NCI-H187 treated with DMSO at 0.1 percent for 48 hours (cell line): ENCODE data around the gene CYP2W1.

Source experiments
- DNase-seq: peaks from one replicate; lab custom pipeline; 2025; lab: John Stamatoyannopoulos, UW

Gene CYP2W1

DNA sequence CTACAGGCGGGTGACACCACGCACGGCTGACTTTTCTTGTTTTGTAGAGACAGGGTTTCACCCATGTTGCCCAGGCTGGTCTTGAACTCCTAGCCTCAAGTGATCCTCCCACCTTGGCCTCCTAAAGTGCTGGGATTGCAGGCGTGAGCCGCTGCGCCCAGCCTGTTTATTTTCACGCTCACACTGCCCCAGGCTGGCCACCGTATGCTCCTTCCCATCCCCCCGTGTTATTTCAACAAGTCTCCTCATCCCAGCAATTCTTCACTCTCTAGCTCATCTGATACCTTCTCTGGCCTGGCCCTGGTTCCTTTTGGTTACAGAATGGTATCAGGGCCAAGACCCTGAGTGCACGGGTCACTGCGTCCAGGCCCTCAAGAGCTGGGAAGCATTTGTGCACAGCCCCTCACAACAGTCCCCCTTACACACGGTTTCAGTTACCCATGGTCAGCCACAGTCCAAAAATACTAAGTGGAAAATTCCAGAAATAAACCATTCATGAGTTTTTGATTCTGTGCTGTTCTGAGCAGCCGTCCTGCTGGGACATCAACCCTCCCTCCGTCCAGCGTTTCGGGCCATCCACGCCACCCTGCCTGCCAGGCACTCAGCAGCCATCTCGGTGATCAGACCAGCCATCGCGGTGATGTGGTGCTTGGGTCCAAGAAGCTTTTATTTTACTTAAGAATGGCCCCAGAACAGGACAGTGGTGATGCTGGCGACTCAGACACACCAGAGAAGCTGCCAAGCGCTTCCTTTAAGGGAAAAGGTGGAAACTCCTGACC is 16.5 kb upstream of the CYP2W1 start:
- DNase-seq = no peak

DNA sequence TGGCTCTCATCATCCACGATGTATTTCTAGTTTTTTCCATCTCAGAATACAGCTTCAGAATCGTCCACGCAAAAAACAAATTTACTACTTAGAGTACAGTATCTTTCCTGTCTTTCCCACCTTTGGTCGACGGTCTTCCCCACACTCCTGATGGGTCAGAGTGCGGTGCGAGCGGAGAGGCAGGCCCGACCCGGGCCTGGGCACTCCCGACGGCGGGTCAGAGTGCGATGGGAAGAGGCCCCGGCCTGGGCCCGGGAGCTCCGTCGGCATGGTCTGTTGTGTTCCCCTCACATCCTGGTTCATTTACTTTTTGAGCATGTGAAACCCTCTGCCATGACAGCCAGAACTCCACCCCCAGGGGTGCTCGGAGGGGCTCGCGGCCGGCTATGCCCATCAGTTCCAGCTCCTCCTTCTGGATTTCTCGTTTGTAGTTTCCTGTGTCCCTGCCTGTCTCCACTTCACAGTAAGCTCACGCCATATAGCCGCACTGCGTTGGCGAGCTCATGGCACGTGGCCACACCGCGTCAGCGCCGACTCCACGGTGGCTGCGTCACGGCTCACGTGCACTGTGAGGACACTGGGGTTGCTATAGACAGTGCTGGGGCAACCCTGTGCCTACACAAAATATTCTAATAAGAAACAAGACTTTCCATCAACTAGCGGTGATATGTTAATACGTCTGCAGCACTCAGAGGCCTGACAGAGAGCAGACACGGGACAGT is 15.5 kb upstream of the CYP2W1 start:
- no peak for DNase-seq

DNA sequence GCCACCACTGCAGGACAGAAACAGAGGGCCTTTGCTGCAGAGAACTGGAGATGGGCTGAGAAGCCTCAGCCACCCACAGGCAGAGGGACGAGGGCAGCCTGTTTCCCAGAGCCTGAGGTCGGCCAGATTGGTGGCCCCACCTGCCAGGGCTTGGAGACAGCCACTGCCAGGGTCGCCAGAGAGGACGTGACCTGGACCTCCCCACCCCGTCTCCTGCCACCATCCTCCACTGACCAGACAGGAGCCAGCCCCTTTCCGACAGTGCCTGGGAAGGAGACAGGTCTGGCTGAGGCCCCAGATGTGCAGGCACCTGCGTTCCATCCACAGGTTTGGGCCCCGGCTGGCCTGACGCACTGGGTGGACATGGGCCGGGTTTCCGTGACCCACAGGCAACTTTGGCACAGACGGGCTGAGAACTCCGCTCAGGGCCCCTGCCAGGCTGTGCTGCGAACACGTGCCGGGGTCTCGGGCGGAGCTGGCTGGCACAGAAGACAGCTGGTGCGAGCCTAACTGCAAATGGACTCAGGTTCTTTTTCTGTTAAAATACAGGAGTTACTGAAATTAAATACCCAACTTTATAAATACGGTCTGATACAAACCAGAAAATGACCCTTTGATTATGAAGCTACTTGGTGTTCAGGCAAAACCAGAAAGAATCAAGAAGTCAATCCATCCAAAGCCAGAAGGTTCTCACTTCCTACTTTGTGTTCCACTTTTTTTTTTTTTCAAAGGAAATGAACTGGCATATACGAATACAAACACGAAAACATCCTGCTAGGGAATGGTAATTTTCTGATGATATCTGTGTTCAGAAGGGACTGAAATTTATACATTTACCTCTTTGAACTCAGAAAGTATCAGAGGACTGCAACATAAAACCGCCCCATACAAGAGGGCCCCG is 14.5 kb upstream of the CYP2W1 start:
- DNase-seq = no peak

DNA sequence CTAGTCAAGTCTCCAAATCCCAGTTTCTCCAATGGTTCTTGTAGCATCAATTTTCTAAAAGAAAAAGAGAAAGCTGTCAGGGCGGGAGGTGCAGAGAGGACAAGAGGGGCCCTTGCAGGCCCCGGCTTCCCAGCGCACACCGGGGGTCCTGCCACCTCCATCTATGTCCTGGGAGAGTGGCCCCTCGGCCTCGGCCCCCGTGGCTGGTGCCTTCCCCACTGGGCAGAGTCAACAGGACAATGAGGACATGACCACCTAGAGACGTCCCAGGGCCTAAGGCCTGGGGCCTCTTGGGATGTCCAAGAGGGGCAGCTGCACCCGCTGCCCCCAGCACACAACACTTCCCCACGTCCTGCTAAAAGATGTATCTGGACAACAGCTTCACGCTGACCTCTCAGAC is 13.6 kb upstream of the CYP2W1 start:
- DNase-seq = no peak

DNA sequence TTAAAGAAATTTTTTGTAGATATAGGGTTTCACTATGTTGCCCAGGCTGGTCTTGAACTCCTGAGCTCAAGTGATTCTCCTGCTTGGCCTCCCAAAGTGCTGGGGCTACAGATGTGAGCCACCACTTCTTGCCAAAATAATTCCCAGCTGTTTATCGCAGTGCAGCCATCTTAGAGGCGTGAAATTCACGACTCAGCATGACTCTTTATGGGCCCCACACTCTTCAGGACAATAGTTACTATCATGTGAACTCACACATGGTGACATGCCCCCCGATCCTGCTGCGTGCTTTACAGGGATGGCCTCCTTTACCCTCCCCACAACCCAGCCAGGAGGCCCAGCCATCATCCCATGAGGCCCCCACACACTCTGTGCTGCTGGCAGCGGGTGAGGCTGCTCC is 12.2 kb upstream of the CYP2W1 start:
- DNase-seq = no peak

DNA sequence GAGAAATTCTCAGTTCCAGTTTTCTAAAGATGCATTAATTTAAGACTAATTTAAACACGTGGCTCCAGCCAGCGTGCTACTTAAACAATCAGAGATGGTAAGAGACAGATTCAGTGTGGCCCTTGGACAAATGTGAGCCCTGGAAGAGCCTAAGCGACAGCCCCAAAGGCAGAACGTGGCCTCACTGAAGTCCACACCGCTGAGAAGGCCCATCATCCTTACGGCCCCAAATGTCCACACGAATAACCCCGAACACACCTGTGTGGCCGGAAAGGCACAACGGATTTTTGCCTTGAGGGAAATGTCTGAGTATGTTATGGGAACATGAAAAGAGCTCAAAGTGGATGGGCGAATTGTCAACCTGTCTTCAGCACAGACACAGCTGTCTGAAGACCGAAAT is 10.9 kb upstream of the CYP2W1 start:
- no peak for DNase-seq

DNA sequence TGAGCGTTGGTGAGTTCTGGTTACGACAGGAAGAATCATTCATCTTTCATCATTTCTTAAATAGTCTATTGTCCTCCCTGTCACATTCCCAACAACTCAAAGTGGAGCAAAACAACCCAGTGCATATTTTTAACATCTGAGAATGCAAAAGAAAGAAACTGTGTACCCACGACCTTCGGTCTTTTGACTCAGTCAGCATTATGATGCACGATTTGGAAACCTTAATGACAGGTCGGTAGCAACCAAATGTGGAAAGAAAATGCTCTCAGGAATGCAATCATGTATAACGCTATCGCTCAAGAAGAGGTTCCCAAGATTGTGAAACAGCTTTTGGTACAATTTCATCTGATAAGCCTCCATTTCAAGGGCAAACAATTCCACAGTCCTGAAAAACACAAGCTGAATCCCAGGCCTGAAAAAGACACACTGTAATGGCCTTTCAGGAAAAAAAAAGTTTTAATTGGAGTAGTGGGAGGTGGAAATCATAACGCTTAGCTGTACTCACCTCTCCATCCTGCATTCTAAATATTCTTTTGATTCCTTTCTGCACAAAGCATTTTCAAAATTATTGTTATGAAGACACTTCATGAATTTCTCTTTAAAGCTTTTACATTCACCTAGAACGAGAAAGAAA is 10.2 kb upstream of the CYP2W1 start:
- no peak for DNase-seq

DNA sequence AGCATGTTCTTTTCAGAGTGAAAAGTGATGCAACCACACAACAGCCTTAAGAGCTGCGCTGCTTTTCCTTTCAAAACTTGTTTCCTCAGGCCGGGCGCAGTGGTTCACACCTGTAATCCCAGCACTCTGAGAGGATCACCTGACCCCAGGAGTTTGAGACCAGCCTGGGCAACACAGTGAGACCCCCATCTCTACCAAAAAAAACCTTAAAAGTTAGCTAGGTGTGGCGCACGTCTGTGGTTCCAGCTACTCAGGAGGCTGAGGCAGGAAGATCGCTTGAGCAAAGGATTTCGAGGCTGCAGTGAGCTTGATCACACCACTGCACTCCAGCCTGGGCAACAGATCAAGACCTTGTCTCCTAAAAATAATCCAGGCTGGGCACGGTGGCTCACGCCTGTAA is 9.7 kb upstream of the CYP2W1 start:
- DNase-seq = no peak

DNA sequence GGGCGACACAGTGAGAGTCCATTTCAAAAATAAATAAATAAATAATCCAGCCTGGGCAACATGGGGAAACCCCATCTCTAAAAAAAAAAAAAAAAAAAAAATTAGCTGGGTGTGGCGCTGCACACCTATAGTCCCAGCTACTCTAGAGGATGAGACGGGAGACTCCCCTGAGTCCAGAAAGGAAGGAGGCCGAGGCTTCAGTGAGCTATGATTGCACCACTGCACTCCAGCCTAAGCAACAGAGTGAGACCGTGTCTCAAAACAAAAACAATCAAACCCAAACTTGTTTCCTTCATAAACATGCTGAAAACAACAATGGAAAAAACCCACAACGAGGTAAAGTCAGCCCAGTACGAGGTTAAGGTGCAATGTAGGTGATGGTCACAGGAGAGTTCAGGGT is 8.8 kb upstream of the CYP2W1 start:
- no peak for DNase-seq

DNA sequence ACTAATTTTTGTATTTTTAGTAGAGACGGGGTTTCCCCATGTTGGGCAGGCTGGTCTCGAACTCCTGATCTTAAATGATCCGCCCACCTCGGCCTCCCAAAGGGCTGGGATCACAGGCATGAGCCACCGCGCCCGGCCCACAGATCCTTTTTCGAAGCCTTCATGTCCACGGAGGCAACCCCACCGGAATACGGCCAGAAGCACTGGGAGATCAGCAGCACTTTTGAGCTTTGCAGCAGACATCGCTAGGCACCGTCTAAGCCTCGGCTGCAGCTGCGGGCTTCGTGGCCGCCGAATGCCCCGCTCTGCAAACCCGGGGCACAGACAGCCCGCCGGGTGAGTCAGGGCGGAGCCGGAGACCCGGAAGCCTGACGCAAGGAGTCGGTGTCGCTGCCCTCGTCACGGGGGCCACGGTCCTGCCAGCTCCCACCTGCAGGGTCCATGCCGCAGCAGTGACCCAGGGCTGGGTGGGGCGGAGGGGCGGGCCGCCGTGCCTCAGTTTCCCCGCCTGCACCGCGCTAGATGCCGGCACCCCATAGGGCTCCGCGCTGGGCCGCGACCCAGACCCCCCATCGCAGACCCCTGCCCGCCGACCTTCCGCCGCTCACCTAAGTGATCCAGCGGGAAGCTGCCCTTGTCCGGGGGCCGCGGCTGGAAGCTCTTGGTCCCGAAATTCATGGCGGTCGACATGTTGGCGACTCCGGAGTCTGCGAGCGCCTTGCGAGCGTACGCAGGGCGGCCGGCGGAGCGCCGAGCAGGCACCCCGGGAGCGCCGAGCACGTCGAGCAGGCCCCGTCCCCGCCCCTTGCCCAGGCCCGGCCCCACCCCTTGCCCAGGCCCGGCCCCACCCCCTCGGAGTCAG is 7.9 kb upstream of the CYP2W1 start, which contains the start of gene COX19:
Gene COX19, minus strand, starts transcription at position 730 of the 862 bp plus-strand sequence. Its CDS starts 40 bp downstream, at position 690.
- no peak for DNase-seq

DNA sequence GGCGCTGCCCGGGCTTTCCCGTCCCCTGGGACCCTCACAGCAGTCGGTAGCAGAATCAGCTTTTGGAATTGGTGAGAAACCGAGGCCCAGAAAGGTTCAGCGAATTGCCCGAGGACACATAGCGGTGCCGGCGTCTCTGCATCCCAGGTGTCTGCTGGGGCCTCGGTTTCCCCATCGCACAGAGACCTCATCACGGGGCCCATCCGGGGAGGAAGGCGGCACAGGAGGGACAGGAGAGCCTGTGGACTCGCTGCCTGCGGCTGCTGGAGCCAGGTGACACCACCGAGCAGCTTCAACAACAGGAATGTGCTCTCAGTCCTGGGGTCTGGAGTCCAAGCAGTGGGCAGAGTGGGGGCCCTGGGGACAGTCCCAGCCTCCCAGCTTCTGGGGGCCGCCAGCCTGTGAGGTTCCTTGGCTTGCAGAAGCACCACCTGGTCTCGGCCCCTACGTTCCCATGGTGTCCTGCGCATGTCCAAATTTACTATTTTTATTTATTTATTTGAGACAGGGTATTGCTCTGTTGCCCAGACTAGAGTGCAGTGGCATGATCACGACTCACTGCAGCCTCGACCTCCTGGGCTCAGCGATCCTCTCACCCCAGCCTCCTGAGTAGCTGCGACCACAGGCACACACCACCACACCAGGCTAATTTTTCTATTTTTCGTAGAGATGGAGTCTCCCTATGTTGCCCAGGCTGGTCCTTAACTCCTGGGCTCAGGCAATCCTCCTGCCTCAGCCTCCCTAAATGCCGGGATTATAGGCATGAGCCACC is 7.1 kb upstream of the CYP2W1 start:
- DNase-seq = no peak

DNA sequence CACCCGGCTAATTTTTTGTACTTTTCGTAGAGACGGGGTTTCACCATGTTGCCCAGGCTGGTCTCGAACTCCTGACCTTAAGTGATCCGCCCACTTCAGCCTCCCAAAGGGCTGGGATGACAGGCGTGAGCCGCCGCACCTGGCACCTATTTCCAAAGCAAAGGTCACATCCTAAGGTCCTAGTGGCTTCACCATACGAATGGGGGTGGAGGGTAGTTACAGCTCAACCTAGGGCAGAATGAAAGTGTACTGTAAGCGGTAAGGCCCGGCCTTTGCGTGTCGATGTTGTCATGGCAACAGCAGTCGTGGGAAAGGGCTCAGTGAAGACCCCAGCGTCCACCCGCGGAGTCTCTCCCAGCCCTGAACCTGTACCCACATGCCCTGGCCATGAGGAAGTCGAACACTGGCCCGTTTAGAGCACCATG is 6.1 kb upstream of the CYP2W1 start:
- DNase-seq = no peak

DNA sequence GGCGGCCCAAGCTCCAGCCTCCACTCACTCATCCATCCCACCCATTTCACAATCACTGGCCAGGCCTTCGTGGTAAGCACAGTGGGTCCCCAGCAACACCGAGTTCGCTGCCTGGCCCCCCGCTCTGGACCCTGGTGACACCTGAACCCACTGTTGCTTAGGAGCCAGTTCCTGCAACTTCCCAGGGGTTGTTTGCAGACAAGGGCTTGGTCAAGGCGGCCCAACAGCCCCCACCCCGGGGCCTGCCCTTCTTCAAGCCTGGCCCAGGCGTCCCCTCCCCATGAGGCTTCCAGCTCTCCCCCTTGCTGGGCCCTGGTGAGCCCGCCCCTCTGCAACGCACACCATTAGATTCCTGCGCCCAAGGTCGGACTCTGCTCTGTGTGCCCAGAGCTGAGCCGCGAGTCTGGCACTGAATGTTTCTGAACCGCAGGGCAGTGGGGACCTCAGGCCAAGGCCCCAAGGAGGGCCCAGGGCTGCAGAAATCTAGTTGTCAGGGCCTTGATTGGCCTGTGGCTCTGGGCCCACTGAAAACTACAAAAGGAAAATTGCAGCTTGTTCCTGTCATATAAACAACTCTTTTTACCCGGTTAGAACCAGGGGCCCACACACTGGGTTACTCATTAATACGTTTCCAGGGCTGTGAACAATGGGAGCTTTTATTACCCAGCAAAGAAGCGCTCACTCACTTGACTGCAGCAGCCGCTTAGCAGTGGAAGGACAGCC is 5.5 kb upstream of the CYP2W1 start:
- DNase-seq = no peak

DNA sequence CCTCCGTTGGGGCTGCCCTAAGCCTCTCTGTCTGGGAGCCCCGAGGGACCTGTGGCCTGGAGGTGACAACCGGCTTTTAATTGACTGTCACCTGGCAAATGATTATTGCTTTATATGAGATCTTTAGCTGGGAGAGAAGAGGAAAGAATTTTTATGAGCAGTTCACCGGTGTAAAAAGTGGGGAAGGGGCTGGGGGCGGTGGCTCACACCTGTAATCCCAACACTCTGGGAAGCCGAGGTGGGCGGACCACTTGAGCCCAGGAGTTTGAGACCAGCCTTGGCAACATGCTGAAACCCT is 5.0 kb upstream of the CYP2W1 start:
- DNase-seq = no peak

DNA sequence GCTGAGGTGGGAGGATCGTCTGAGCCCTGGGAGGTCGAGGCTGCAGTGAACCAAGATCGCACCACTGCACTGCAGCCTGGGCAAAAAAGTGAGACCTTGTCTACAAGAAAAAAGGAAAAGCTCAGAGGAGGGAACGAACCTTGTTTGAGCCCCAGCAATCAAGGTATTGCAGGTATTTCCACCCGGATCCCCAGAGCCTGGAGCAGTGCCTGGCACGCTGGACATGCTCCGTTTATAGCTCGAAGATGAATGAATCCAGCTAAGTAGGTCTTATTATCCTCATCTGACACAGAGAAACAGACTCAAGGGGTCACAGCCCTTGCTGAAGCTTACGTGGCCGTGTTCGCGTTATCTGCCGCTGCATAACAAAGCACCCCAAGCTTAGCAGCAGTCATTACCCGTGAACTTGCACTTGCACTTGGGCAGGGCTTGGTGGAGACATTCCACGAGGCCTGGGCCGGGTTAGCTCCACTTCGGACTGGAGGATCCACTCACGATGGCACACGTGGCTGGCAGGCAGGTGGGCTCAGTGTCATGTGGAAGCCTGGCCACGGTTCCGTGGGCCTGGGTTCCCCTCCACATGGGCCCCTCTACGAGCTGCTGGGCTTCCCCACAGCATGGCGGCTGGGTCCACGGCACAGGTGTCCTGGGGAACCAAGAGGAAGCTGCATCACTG is 4.4 kb upstream of the CYP2W1 start:
- no peak for DNase-seq

DNA sequence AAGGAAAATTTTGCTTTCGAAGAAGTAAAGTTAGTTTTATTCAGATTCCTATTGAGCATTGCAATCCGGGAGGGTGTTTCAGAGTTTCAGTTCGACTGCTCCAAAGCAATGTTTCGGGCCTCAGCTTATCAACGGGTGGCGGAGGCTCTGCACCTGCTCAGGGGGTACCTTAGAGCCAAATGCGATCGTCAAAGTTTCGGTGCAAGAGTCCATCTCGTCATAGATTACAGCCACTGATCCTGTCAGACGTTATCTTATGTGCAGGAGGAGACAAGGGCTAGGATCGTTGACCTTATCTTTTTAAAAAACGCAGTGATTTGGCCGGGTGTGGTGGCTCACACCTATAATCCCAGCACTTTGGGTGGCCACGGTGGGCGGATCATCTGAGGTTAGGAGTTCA is 3.8 kb upstream of the CYP2W1 start:
- DNase-seq = no peak

DNA sequence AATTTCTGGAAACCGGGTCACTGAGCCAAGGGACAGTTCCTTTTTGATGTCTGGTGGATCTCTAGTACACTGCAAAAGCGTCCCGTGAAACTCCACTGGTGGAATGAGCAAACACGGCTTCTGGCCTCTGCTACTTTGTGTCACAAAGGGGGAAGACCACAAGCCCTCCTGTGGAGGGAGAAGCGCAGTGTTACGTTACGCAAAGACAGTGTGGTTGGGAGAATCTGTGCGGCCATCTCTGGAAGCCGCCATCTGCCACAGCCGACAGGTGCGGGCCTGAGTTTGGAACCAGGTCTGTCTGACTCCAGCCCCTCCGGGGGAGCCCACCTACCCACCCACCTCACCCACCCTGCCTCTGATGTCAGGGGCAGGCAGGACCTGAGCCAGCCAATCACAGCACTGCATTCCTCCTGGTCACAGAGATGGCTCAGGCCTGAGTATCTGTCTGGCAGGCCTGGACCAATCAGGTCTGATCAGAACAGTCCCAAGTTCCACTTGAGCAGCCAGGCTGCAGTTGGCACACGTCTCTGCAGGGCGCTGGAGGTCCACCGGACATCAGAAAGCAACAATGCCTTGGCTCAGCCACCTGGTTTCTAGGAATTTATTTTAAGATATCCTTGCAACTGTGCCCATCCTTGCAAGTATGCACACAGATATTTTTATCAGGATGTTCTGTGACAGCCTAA is 3.0 kb upstream of the CYP2W1 start:
- no peak for DNase-seq

DNA sequence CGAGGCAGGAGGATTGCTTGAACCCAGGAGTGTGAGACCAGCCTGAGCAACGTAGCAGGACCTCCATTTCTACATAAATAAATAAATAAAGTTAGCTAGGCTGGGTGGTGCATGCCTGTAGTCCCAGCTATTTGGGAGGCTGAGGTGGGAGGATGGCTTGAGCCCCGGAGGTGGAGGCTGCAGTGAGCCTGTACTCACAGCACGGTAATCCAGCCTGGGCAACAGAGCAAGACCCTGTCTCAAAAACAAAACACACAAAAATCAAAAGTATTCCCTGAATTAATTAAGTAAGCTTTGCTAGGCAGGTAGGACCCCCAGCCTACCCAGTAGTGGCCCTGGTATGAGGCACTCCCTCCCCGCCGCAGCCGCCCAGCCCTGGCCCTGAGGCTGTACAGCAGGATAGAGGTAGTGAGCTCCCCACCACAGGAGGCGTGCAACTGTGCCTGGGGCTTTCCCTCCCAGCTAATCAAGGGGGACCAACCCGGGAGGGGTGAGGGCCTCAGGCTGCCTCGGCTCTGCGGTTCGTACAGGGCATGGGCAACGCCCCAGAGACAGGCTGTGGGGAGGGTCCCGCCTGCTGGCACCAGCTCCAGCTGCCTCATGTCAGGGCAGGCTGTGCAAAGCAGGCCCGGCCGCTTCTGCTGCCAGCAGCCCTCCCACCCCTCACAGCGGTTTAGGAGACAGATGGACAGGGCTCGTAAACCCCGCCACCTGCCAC is 1.0 kb upstream of the CYP2W1 start:
- no peak for DNase-seq
